Epithelial cell of proximal tubule (primary cell): ENCODE data around the gene PHF2. TPM values are rescaled to one million over a fixed set of nuclear protein-coding genes. Genes with fewer than 3 reads are reported as not detected.
"Not testable (repeated sequence)": the region's sequence is repeated elsewhere in the genome, so short reads cannot be mapped to it uniquely, and the experiment has no call there.

Experiments used
- DNase-seq: peaks from one replicate; pipeline ENCODE4 v3.0.0-alpha.2; 2011; ENCODE audit warnings: low read depth
- H3K4me3 ChIP-seq: 2 replicates; pipeline ENCODE4 v1.5.1; 2011; ENCODE audit warnings: low read depth, mild to moderate bottlenecking, low read length
- CTCF ChIP-seq: conservative IDR thresholded peaks from 2 replicates; pipeline ENCODE4 v1.5.1; 2012; ENCODE audit warnings: low read depth, mild to moderate bottlenecking, low read length
- total RNA-seq: library from RNA; depleted of rRNA; stranded (reverse); fragments of >200 nt; gene quantifications from 2 replicates; pipeline ENCODE4 v1.2.3, GENCODE V29; 2015

PHF2 gene
- total RNA-seq, 1 donor from 2014 or later = 11.4 TPM

GRCh38 chr9:93669958-93670207 is 93.5 kb downstream of the PHF2 start:
- no peak for TF ChIP-seq CTCF

GRCh38 chr9:93670208-93671019 is 94.0 kb downstream of the PHF2 start:
- H3K4me3 ChIP-seq = no peak overlapping the region
- DNase-seq = no peak
- no peak for TF ChIP-seq CTCF

More at GRCh38 chr9:93669958-93670207, 93.5 kb downstream of the PHF2 start:
- H3K4me3 ChIP-seq = no peak overlapping the region
- DNase-seq = no peak

DNA sequence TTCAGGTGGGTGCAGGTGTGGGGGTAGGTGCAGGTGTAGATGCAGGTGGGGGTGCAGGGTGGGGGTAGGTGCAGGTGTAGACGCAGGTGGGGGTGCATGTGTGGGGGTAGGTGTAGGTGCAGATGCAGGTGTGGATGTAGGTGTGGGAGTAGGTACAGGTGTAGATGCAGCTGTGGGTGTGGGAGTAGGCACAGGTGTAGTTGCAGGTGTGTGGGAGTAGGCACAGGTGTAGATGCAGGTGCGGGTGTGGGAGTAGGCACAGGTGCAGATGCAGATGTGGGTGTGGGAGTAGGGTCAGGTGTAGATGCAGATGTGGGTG is 94.6 kb downstream of the PHF2 start:
- no peak for TF ChIP-seq CTCF
- no peak overlapping the region for H3K4me3 ChIP-seq
- DNase-seq = no peak

- not testable (repeated sequence) for H3K4me3 ChIP-seq, DNase-seq
Observed at GRCh38 chr9:93672330-93673020, 96.1 kb downstream of the PHF2 start.

GRCh38 chr9:93673021-93673838 is 96.8 kb downstream of the PHF2 start:
- no peak for TF ChIP-seq CTCF
- H3K4me3 ChIP-seq = no peak overlapping the region
- DNase-seq = no peak

DNA sequence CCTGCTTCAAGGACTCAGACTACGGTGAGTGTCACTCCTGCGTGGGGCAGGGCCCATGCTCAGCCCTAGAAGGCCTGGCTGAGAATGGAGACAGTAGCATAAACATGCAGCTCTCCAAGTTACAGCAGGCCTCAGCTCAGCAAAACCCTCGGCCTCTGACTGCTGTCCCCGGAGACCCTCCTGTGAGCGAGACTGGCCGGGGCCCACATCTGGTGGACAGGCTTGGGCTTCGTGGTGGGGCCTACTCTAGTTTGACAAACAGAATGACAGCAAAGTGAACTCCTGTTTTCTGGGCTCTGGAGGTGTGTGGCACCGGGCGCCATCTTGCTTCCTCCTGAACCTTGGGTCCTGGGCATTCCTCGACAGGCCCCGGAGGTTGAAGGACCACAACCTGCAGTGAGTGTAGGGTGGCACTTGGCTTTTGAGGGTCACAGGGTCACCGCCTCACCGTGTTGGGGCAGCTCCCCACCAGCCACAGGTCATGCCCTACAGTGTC is 97.5 kb downstream of the PHF2 start:
- no peak for TF ChIP-seq CTCF
- H3K4me3 ChIP-seq = no peak overlapping the region
- no peak for DNase-seq
